HepG2 (cell line): ENCODE results near the gene SLC2A4. TPM values are rescaled to one million over a fixed set of nuclear protein-coding genes. Genes with fewer than 3 reads are reported as not detected.

Experiments used
- ATF7 ChIP-seq, 2 experiments: fragments of 450-650 bp in 1 of 2; sonication (generic) in 1 of 2; formaldehyde crosslinking in 1 of 2; IDR thresholded peaks; 2 replicates each; pipeline versions ENCODE4 v1.4.0 to v1.6.1; 2016 to 2020; ENCODE audit warnings: antibody characterized with exemption in 1 of 2, mild to moderate bottlenecking in 1 of 2, missing genetic modification reagents in 1 of 2
- EED ChIP-seq: sonication (generic); formaldehyde crosslinking; IDR thresholded peaks from 2 replicates; pipeline ENCODE4 v1.5.0; 2020; ENCODE audit warnings: mild to moderate bottlenecking, missing genetic modification reagents
- GABPB1 ChIP-seq: IDR thresholded peaks from 2 replicates; pipeline ENCODE4 v1.6.1; 2016; ENCODE audit warnings: mild to moderate bottlenecking, missing genetic modification reagents, moderate library complexity, missing compliant biosample characterization
- KDM5B ChIP-seq: sonication (generic); formaldehyde crosslinking; IDR thresholded peaks from 2 replicates; pipeline ENCODE4 v1.4.0; 2020; ENCODE audit warnings: missing genetic modification reagents, mild to moderate bottlenecking, borderline replicate concordance
- LCORL ChIP-seq, 2 experiments: fragments of 450-650 bp in 1 of 2; sonication (generic) in 1 of 2; formaldehyde crosslinking in 1 of 2; IDR thresholded peaks; 2 replicates each; pipeline versions ENCODE4 v1.5.0 to v1.6.1; 2017 to 2020; ENCODE audit warnings: antibody characterized with exemption in 1 of 2, missing genetic modification reagents in 1 of 2
- MYNN ChIP-seq: sonication (generic); formaldehyde crosslinking; IDR thresholded peaks from 2 replicates; pipeline ENCODE4 v1.4.0; 2020; ENCODE audit warnings: mild to moderate bottlenecking, low read depth, missing genetic modification reagents
- NFKB2 ChIP-seq: sonication (generic); formaldehyde crosslinking; IDR thresholded peaks from 2 replicates; pipeline ENCODE4 v1.4.0; 2020; ENCODE audit warnings: missing genetic modification reagents, borderline replicate concordance
- TEAD2 ChIP-seq: sonication (generic); formaldehyde crosslinking; IDR thresholded peaks from 2 replicates; pipeline ENCODE4 v1.9.0; 2021; ENCODE audit warnings: missing genetic modification reagents
- ZKSCAN8 ChIP-seq: IDR thresholded peaks from 2 replicates; pipeline ENCODE4 v1.6.1; 2016; ENCODE audit warnings: borderline replicate concordance, missing genetic modification reagents, missing compliant biosample characterization
- ZNF263 ChIP-seq: sonication (generic); formaldehyde crosslinking; IDR thresholded peaks from 2 replicates; pipeline ENCODE4 v1.4.0; 2020; ENCODE audit warnings: missing genetic modification reagents
- ZNF33A ChIP-seq: sonication (generic); formaldehyde crosslinking; IDR thresholded peaks from 2 replicates; pipeline ENCODE4 v1.5.1; 2020; ENCODE audit warnings: missing genetic modification reagents, mild to moderate bottlenecking, moderate library complexity, borderline replicate concordance
- ZNF432 ChIP-seq: sonication (generic); formaldehyde crosslinking; IDR thresholded peaks from 2 replicates; pipeline ENCODE4 v1.5.0; 2020; ENCODE audit warnings: missing genetic modification reagents, mild to moderate bottlenecking, borderline replicate concordance
- ZNF577 ChIP-seq: sonication (generic); formaldehyde crosslinking; IDR thresholded peaks from 2 replicates; pipeline ENCODE4 v1.4.0; 2020; ENCODE audit warnings: mild to moderate bottlenecking, low read depth, missing genetic modification reagents, borderline replicate concordance
- ZNF589 ChIP-seq: sonication (generic); formaldehyde crosslinking; conservative IDR thresholded peaks from 2 replicates; pipeline ENCODE4 v1.8.0; 2022; ENCODE audit warnings: mild to moderate bottlenecking, moderate library complexity, missing genetic modification reagents
- ZNF614 ChIP-seq: IDR thresholded peaks from 2 replicates; pipeline ENCODE4 v1.6.1; 2018; ENCODE audit warnings: missing biosample characterization, missing genetic modification reagents, inconsistent platforms, borderline replicate concordance
- ZNF652 ChIP-seq: IDR thresholded peaks from 2 replicates; pipeline ENCODE4 v1.6.1; 2016; ENCODE audit warnings: low read depth, borderline replicate concordance
- ZNF724P ChIP-seq: sonication (generic); formaldehyde crosslinking; IDR thresholded peaks from 2 replicates; pipeline ENCODE4 v1.8.0; 2022; ENCODE audit warnings: missing genetic modification reagents, borderline replicate concordance
- polyA plus RNA-seq, 8 experiments: library from polyadenylated mRNA; depleted of rRNA in 3 of 8; stranded (reverse) in 7 of 8; unstranded in 1 of 8; fragments of >200 nt; fragmentation: Illumina TruSeq in 4 of 8; extraction: Trizol in 4 of 8; gene quantifications; 2 replicates each; pipeline versions ENCODE4 v1.2.1 to v1.2.3, GENCODE V29; 2011 to 2016; ENCODE audit warnings: low read depth in 4 of 8, missing spikeins in 1 of 8, mixed read lengths in 1 of 8; ENCODE audit not compliant: insufficient read depth in 1 of 8
- total RNA-seq, 5 experiments: library from RNA; depleted of rRNA; stranded (reverse); fragments of >200 nt; fragmentation: Illumina TruSeq; extraction: Trizol; gene quantifications; 2 replicates each; pipeline ENCODE4 v1.2.3, GENCODE V29; 2016; ENCODE audit warnings: low read depth in 1 of 5
- TF ChIP-seq, protein P1 (sequence below): sonication (generic); formaldehyde crosslinking; IDR thresholded peaks from 2 replicates; pipeline ENCODE4 v1.8.0; 2022; ENCODE audit warnings: mild to moderate bottlenecking, missing genetic modification reagents; ENCODE audit not compliant: insufficient replicate concordance
- TF ChIP-seq, protein P2 (sequence below): sonication (generic); formaldehyde crosslinking; IDR thresholded peaks from 2 replicates; pipeline ENCODE4 v1.4.0; 2020; ENCODE audit warnings: low read depth, missing genetic modification reagents
- TF ChIP-seq, protein P3 (sequence below): sonication (generic); formaldehyde crosslinking; conservative IDR thresholded peaks from 2 replicates; pipeline ENCODE4 v1.4.0; 2020; ENCODE audit warnings: mild to moderate bottlenecking, missing genetic modification reagents, moderate library complexity

SLC2A4 gene
- total and polyA plus RNA-seq, 2 of the 13 experiments (the other 11 are each of a cell fraction or from before 2014, with no cell fraction given): 4.9 to 5.8 TPM

DNA sequence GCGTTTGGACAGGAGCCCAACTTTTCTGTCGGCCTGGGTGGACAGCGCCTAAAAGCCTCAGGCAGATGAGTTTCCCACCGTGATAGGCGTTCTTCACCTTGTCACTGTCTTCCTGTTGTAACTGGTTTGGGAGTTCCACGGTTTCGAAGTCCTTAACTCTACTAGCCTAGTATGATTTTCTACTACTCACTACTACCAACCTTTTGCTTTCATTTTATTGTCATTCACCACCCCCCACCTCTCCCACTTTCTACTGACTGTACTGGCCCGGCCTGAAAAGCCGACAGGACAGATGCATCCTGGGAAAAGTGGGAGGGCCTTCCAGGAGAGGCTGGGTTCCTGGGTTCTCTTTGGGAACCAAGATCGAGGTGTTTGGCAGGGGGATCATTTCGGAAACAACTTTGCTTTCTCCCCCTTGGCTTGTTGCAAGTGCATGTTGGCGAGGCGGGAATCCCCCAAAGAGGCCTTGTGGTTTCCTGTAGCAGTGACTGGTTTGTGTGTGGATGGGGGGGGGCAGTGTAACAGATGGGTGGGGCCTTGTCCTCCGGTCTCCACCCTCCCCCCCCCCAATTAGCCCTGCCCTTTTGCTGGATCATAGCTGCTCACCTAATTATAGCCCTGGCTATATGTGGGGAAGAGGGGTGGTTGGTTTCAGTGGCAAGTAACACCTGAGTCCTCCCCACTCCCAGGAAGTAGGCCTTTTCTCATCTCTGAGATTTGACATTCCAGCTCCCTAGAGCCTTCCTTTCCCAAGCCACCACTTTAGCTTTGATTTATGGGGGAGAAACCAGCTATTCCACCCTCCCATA is 27.3 kb downstream of the SLC2A4 start (continued):
- TF ChIP-seq, protein P1, sequence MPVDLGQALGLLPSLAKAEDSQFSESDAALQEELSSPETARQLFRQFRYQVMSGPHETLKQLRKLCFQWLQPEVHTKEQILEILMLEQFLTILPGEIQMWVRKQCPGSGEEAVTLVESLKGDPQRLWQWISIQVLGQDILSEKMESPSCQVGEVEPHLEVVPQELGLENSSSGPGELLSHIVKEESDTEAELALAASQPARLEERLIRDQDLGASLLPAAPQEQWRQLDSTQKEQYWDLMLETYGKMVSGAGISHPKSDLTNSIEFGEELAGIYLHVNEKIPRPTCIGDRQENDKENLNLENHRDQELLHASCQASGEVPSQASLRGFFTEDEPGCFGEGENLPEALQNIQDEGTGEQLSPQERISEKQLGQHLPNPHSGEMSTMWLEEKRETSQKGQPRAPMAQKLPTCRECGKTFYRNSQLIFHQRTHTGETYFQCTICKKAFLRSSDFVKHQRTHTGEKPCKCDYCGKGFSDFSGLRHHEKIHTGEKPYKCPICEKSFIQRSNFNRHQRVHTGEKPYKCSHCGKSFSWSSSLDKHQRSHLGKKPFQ: no peak
- TF ChIP-seq ZNF263 (CRISPR knock-in tag) (no peak), NFKB2 (CRISPR knock-in tag) (no peak), ZNF432 (no peak), ZNF652 (CRISPR knock-in tag) (no peak), LCORL (IDR thresholded peaks at IDR 0.05) (no peak), LCORL (CRISPR knock-in tag; IDR thresholded peaks at IDR 0.05) (no peak), ATF7 (IDR thresholded peaks at IDR 0.05) (no peak), ATF7 (CRISPR knock-in tag; IDR thresholded peaks at IDR 0.05) (no peak), KDM5B (CRISPR knock-in tag) (no peak), TEAD2 (CRISPR knock-in tag) (no peak), GABPB1 (CRISPR knock-in tag) (no peak; the same call in 1 of the 2 replicates), ZNF577 (CRISPR knock-in tag) (no peak), ZNF724P (CRISPR knock-in tag) (no peak), ZKSCAN8 (no peak), EED (CRISPR knock-in tag) (no peak), ZNF614 (CRISPR knock-in tag) (no peak), ZNF589 (CRISPR knock-in tag) (no peak), MYNN (no peak), ZNF33A (CRISPR knock-in tag) (no peak)
- TF ChIP-seq, protein P2, sequence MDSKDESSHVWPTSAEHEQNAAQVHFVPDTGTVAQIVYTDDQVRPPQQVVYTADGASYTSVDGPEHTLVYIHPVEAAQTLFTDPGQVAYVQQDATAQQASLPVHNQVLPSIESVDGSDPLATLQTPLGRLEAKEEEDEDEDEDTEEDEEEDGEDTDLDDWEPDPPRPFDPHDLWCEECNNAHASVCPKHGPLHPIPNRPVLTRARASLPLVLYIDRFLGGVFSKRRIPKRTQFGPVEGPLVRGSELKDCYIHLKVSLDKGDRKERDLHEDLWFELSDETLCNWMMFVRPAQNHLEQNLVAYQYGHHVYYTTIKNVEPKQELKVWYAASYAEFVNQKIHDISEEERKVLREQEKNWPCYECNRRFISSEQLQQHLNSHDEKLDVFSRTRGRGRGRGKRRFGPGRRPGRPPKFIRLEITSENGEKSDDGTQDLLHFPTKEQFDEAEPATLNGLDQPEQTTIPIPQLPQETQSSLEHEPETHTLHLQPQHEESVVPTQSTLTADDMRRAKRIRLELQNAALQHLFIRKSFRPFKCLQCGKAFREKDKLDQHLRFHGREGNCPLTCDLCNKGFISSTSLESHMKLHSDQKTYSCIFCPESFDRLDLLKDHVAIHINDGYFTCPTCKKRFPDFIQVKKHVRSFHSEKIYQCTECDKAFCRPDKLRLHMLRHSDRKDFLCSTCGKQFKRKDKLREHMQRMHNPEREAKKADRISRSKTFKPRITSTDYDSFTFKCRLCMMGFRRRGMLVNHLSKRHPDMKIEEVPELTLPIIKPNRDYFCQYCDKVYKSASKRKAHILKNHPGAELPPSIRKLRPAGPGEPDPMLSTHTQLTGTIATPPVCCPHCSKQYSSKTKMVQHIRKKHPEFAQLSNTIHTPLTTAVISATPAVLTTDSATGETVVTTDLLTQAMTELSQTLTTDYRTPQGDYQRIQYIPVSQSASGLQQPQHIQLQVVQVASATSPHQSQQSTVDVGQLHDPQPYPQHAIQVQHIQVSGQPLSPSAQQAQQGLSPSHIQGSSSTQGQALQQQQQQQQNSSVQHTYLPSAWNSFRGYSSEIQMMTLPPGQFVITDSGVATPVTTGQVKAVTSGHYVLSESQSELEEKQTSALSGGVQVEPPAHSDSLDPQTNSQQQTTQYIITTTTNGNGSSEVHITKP (CRISPR knock-in tag): 0 out of 2 replicates have a peak, but pooled peaks have one; percentile 53
- TF ChIP-seq, protein P3, sequence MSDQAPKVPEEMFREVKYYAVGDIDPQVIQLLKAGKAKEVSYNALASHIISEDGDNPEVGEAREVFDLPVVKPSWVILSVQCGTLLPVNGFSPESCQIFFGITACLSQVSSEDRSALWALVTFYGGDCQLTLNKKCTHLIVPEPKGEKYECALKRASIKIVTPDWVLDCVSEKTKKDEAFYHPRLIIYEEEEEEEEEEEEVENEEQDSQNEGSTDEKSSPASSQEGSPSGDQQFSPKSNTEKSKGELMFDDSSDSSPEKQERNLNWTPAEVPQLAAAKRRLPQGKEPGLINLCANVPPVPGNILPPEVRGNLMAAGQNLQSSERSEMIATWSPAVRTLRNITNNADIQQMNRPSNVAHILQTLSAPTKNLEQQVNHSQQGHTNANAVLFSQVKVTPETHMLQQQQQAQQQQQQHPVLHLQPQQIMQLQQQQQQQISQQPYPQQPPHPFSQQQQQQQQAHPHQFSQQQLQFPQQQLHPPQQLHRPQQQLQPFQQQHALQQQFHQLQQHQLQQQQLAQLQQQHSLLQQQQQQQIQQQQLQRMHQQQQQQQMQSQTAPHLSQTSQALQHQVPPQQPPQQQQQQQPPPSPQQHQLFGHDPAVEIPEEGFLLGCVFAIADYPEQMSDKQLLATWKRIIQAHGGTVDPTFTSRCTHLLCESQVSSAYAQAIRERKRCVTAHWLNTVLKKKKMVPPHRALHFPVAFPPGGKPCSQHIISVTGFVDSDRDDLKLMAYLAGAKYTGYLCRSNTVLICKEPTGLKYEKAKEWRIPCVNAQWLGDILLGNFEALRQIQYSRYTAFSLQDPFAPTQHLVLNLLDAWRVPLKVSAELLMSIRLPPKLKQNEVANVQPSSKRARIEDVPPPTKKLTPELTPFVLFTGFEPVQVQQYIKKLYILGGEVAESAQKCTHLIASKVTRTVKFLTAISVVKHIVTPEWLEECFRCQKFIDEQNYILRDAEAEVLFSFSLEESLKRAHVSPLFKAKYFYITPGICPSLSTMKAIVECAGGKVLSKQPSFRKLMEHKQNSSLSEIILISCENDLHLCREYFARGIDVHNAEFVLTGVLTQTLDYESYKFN (CRISPR knock-in tag): no peak
